SKM-1 (cell line): ENCODE results near the gene RHD.
"Not testable (repeated sequence)": the region's sequence is repeated elsewhere in the genome, so short reads cannot be mapped to it uniquely, and the experiment has no call there.

Experiments
- DNase-seq: peaks from one replicate; lab custom pipeline; 2025; ENCODE audit not compliant: unreplicated experiment; lab: John Stamatoyannopoulos, UW

Gene RHD

GRCh38 chr1:25256578-25256965 lies 15.7 kb upstream of the RHD start:
- no peak for DNase-seq

DNA sequence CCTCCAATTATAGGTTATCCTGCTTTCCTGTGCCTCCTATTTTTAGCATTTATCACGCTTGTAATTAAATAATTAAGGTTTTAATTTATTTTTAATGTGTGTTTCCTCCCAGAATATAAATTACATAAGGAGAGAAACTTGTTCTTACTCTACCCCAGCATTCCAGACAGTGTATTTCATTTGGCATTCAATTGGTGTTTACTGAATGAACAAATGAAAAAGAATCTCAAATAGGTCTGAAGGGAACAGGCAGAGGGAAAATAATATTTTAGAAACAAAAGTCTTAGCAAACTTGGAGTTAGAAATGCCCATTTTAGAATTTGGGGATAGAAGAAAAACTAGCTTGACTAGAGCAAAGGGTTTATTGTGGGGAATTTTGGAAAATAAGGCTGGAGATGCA lies 15.1 kb upstream of the RHD start:
- DNase-seq, result no peak

DNA sequence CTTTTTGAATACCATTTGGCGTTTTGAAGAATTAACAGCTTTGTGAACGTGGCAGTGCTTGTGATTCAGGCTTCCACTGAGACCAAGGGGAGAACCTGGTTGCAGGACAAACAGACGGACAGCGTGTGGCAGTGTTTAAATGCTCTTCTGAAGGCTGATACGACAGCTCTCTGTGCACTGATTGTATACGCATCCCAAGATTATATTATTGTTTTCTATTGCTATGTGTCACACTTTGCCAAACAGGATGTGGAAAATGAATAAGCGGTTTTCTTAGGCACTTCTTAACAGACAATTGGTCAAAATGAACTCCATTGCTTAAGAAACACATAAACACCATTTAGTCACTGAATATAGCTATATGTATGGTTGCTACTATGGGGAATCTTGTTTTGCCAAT lies 12.5 kb upstream of the RHD start:
- DNase-seq, result not testable (repeated sequence)

DNA sequence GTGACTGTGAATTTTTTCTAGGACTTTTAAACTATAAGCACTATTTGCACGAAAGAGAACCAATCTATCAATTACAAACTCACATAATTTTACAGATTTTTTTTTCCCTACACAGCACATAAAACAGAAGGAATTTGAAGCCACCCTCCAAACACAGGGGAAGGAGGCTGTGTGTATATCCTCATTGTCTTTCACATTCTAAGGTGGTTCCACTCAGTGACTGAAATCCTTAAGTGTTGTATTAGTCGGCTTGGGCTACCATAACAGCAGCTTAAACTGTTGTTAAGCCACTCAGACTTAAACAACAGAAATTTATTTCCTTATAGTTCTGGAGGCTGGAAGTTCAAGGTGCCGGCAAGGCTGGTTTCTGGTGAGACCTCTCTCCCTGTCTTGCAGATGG lies 12.0 kb upstream of the RHD start:
- DNase-seq, result not testable (repeated sequence)

DNA sequence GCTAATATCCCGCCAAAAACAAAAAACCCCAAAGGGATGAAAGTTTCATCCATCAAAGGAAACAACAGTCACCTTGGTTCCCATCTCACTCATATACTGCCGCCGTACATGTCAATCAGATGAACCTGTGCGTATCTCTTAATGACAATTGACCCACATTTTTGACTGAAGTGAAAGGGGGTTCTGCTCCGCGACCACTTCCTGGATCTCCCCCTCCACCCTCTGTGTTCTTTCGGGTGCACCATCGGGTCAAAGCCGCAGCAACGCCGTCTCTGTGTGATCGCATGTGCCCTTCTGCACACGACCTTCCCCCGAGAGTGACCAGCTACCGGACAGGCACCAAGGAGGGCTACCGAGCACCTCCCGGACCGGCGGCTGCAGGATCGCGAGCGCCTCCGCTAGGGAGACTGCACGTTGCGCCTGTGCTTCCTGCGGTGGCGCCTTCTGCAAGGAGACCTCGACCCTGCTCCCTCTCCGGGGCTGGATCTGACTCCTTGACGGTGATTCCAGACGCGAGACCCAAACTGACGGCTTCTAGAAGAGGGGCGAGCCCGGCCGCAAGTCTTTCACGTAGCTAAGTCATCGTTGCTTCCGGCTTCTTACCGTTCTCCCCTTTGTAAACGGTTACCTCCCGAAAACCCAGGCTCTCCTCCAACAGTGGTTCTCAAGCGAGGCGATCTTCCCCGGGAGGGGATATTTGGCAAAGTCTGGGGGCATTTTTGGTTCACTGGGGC lies 5.6 kb upstream of the RHD start:
- not testable (repeated sequence) for DNase-seq

DNA sequence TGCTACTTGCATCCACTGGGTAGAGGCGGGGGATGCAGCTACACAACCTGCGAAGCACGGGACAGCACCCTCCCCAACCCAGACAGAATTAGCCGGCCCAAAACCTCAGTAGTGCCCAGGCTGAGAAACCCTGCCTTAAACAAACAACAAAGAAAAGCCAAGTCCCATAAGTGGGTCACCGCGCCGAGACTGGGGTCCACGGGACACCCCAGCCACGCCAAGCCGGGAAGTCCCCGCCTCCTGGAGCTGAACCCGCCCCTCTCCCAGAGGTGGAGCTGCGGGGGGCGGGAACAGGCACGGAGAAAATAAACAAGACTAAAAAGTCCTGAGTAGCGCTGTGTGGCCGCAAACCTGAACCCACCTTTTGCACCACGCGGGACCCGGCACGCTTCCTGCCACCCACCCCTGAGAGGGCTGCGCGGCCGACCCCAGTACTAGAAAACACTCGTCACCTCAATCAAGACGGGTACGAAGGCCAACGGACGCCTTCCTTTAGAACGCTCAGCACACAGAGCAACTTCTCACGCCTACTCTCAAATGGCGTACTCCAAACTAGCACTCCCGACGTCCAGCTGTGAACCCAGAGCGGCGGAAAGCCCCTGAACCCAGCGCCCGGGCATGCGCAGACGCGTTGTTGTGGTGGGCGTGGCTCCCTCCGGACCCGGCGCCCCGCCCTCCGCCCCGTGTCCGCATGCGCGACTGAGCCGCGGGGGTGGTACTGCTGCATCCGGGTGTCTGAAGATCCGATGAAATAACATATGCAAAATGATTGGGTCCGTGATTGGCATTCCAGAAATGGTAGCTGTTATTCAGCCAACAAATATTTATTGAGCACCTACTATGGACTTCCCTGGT lies 4.8 kb upstream of the RHD start:
- DNase-seq, result not testable (repeated sequence)

DNA sequence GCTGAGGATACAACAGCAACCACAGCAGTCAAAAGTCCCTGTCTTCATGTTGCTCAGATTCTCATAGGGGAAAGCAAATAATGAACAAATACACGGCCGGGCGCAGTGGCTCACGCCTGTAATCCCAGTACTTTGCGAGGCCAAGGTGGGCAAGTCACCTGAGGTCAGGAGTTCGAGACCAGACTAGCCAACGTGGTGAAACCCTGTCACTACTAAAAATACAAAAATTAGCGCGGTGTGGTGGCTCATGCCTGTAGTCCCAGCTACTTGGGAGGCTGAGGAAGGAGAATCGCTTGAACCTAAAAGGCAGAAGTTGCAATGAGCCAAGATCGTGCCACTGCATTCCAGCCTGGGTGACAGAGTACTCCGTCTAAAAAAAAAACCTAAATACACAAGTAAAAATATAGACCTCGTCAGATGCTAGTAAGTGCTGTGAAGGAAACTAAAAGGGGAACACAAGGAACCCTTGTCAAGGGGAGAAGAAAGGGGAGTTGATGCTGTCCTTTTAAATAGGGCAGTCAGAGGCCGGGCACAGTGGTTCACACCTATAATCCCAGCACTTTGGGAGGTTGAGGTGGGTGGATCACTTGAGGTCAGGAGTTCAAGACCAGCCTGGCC lies 4.1 kb upstream of the RHD start:
- DNase-seq, result not testable (repeated sequence)

DNA sequence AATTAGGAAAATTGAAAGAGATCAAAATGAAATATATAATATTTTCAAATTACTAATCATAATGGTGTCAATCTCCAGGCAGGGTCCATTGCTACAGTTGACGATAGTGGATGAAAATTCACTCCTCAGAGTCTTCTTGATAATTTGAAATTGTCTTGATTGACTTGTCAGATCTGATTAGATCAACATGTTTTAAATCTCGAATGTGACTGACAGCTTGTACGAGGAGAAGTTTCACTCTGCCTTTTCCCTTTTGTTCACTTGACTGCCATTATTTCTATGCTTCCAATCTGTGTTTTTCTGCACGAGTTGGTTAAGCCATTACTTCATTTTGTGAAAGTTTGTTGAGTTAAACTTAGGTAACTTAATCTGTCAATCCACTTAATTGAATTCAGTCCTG lies 3.3 kb downstream of the RHD start:
- DNase-seq, result not testable (repeated sequence)

DNA sequence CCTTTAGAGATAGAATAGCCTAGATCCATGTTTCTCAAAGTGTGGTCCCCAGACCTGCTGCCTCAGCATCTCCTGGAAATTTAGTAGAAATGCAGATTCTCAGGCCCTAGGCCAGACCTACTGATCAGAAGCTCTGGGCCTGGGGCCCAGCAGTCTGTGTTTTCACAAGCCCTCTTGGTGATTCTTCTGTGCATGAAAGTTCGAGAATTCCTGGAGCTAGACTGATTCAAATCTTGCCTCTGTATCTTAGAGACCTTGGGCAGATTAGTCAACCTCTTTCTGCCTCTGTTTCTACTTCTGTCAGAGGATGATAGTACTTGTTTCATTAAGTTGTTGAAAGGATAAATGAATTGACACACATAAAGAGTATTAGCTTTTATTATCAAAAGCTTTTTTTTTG lies 5.0 kb downstream of the RHD start:
- DNase-seq, result not testable (repeated sequence)

- DNase-seq, result not testable (repeated sequence)
These were observed 6.0 kb downstream of the RHD start for GRCh38 chr1:25278358-25278757.

DNA sequence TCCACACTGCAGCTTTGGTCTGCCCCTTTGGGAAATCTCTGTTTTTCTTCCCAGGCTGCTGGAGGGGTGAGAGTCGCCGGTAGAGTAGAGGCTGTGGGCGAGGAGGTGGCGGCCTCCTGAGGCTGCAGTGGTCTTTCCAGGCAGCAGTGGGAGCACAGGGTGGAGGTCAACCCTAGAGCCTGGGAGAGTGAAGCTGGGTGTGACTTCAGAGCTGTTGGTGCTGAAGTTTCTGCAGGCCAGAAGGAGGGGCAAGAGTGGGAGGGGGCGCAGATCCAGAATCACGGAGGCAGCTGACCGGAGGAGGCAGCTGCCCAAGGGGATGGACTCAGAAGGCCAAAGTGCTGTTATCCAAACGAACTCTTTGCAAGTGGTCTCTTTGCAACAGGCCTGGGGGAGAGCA lies 6.5 kb downstream of the RHD start:
- not testable (repeated sequence) for DNase-seq

DNA sequence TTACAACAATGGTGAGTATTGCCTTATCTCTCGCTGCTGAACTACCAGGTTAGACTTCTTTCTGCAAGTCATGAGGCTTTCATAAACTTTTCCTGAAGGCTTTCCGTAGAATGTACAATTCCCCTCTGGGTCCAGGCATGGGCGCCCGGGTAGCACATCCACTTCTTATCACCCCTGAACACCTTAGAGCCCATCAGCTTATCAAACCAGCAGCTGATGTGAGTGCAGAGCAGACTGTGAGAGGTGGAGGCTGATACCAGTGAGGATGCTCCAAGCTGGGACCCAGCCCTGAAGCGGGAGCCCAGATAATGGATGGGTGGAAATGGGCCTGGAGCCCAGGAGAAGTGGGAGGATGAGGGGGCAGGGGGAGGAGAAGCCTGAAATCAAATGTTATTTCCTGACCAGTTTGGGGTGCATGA lies 7.4 kb downstream of the RHD start:
- not testable (repeated sequence) for DNase-seq

DNA sequence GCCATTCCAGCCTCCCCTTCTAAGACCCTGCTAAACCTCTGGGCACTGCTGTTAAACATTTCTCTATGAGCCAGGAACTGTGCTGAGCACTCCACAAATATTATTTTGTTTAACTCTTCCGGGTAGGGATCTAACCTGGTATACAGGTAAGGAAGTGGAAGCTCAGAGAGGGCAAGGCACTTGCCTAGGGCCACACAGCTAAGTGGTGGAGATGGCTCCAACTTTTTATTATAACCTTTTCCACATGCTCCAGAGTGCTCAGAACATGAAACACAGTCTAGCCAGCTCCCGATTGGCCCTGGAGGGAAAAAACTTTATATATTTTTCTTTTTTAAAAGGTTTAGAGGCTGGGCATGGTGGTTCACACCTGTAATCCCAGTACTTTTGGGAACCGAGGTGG lies 13.6 kb downstream of the RHD start:
- not testable (repeated sequence) for DNase-seq

DNA sequence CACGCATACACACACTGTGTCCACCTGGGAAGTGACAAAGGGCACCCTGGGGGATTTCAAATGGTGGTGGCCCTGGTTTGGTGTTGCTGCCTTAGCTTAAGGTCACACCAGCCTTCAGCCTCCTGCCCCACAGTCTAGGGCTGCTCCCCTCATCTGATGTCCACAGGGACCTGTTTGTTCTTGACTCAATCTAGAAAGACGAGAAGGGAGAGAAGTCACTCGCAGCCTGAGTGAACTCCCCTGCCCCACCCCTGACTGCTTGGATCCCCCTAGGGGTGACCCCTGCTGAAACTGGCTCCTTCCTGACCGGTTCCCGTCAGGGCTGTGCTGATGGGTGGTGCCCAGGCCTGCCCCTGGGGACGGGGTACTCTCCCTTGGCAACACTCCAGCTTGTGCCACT lies 14.9 kb downstream of the RHD start:
- DNase-seq, result not testable (repeated sequence)

- not testable (repeated sequence) for DNase-seq
These were observed 16.3 kb downstream of the RHD start for GRCh38 chr1:25288573-25289101.

DNA sequence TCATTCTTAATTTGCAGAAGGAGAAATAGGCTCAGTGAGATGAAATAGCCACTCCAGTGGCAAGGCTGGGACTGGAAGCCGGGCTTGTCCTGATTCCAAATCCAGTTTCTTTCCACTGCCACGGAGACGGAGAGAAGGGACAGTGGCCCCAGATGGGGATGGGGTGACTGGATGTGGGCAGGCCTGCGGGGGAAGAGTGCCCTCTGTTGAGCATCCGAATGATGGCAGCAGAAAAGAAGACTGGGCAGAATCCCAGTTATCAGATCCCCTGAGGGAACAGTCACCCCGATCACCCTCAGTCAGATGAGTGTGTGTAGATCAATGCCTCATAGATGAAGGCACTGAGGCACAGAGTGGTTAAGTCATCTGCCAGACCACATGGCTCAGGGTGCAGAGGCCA lies 17.7 kb downstream of the RHD start:
- DNase-seq, result not testable (repeated sequence)

DNA sequence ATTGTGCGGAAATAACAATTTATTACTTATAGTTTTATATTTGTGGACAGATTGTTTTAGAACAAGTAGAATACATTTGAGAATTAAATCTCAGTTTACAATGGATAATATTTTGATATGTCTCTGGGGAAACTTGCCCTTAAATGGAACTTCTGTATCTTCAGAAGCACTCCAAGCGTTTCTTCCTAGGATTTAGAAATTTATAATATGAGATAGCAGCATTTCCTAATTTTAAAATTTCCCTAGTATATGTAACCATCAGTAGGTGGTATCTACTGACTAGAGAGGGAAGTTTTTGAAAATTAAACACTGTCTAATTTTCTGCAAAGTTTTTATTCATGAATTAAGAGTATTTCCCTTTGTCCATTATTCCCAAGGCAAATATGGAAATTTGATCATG lies 21.1 kb downstream of the RHD start:
- DNase-seq, result not testable (repeated sequence)

GRCh38 chr1:25294889-25295826 lies 22.8 kb downstream of the RHD start:
- not testable (repeated sequence) for DNase-seq

DNA sequence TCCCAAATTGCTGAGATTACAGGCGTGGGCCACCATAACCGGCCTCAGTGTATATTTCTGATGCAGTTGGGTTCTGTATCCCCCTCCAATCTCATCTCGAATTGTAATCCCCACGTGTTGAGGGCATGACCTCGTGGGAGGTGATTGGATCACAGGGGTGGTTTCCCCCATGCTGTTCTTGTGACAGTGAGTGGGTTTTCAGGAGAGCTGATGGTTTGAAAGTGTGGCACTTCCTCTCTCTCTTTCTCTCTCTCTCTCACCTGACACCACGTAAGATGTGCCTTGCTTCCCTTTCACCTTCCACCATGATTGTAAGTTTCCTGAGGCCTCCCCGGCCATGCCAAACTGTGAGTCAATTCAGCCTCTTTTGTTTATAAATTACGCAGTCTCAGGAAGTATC lies 24.2 kb downstream of the RHD start:
- not testable (repeated sequence) for DNase-seq

DNA sequence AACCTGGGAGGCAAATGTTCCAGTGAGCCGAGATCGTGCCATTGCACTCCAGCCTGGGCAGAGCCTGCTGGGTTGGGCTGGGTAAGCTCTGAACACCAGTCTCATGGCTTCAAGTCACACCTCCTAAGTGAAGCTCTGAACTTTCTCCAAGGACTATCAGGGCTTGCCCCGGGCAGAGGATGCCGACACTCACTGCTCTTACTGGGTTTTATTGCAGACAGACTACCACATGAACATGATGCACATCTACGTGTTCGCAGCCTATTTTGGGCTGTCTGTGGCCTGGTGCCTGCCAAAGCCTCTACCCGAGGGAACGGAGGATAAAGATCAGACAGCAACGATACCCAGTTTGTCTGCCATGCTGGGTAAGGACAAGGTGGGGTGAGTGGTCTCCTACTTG lies 28.4 kb downstream of the RHD start:
- DNase-seq, result not testable (repeated sequence)
